K562 (cell line): ENCODE results near the gene FSTL4. TPM values are rescaled to one million over a fixed set of nuclear protein-coding genes. Genes with fewer than 3 reads are reported as not detected.

Source experiments
- ARID2 ChIP-seq: fragments of 450-650 bp; IDR thresholded peaks from 2 replicates; pipeline ENCODE4 v1.6.1; 2017; ENCODE audit warnings: antibody characterized with exemption, mild to moderate bottlenecking
- BCL6 ChIP-seq: fragments of 250-450 bp; sonication (Bioruptor Pico); IDR thresholded peaks from 2 replicates; pipeline ENCODE4 v1.4.0; 2020
- DDX20 ChIP-seq: fragments of 450-650 bp; IDR thresholded peaks from 2 replicates; pipeline ENCODE4 v1.6.1; 2016; ENCODE audit warnings: missing genetic modification characterization, low read depth, mild to moderate bottlenecking, missing compliant biosample characterization, moderate library complexity
- FUS ChIP-seq: fragments of 200-400 bp; formaldehyde crosslinking; optimal IDR thresholded peaks from 2 replicates; pipeline ENCODE3; 2017; ENCODE audit warnings: low read depth, low read length
- HDGF ChIP-seq: fragments of 450-650 bp; IDR thresholded peaks from 2 replicates; pipeline ENCODE4 v1.6.1; 2016
- NFYB ChIP-seq: IDR thresholded peaks from 2 replicates; pipeline ENCODE4 v1.6.1; 2011; ENCODE audit warnings: mild to moderate bottlenecking, moderate library complexity; ENCODE audit not compliant: insufficient read length; ENCODE audit errors: extremely low read depth
- REST ChIP-seq, 2 experiments: fragments of 450-650 bp; formaldehyde crosslinking in 1 of 2; IDR thresholded peaks; 2 replicates each; pipeline versions ENCODE4 v1.4.0 to v1.6.1; 2014 to 2020; ENCODE audit warnings: mild to moderate bottlenecking in 2 of 2, borderline replicate concordance in 1 of 2, low read depth in 1 of 2
- SP2 ChIP-seq: IDR thresholded peaks from 2 replicates; pipeline ENCODE4 v1.6.1; 2011; ENCODE audit warnings: mild to moderate bottlenecking, low read depth, low read length, moderate library complexity; ENCODE audit not compliant: poor library complexity, severe bottlenecking; ENCODE audit errors: extremely low read depth
- TEAD1 ChIP-seq, 2 experiments: fragments of 450-650 bp in 1 of 2; sonication (generic) in 1 of 2; formaldehyde crosslinking; IDR thresholded peaks; 2 replicates each; pipeline versions ENCODE4 v1.4.0 to v1.8.0; 2020 to 2022; ENCODE audit warnings: mild to moderate bottlenecking in 2 of 2, missing genetic modification reagents in 1 of 2
- XRCC5 ChIP-seq: fragments of 200-400 bp; formaldehyde crosslinking; IDR thresholded peaks from 2 replicates; pipeline ENCODE4 v1.6.1; 2017; ENCODE audit warnings: low read depth, mild to moderate bottlenecking, low read length
- ZNF785 ChIP-seq: fragments of 250-450 bp; sonication (Bioruptor Pico); IDR thresholded peaks from 2 replicates; pipeline ENCODE4 v1.4.0; 2020; ENCODE audit warnings: mild to moderate bottlenecking
- polyA plus RNA-seq, 8 experiments: library from polyadenylated mRNA; depleted of rRNA in 4 of 8; stranded (reverse) in 5 of 8; unstranded in 3 of 8; fragments of >200 nt; fragmentation: Nextera tagmentation in 2 of 8; fragmentation: Illumina TruSeq in 1 of 8; extraction: Ambion mirVana in 2 of 8; extraction: Trizol in 1 of 8; gene quantifications; 2 replicates each; pipeline versions ENCODE4 v1.2.1 to v1.2.3, GENCODE V29; 2011 to 2014; ENCODE audit warnings: inconsistent platforms in 1 of 8, missing spikeins in 1 of 8
- total RNA-seq, 7 experiments: library from RNA; depleted of rRNA in 6 of 7; stranded (reverse); fragments of >200 nt in 6 of 7; fragmentation: Illumina TruSeq in 2 of 7; extraction: Trizol in 2 of 7; gene quantifications; 2 replicates each; pipeline versions ENCODE4 v1.2.1 to v1.2.3, GENCODE V29; 2011 to 2021; ENCODE audit warnings: low replicate concordance in 1 of 7
- TF ChIP-seq, protein P1 (sequence below): sonication (generic); formaldehyde crosslinking; IDR thresholded peaks from 2 replicates; pipeline ENCODE4 v1.8.0; 2022; ENCODE audit warnings: mild to moderate bottlenecking, missing genetic modification reagents
- TF ChIP-seq, protein P2 (sequence below), 2 experiments: fragments of 450-650 bp; conservative IDR thresholded peaks; 2 replicates each; pipeline ENCODE4 v1.6.1; 2017; ENCODE audit warnings: mild to moderate bottlenecking in 2 of 2, moderate library complexity in 2 of 2

The FSTL4 gene
- total and polyA plus RNA-seq, 9 of the 15 experiments (the other 6 are each of a cell fraction or from before 2014, with no cell fraction given): 0.08 to 0.18 (median 0.10) TPM; not detected in 5

GRCh38 chr5:133423618-133424282, 188.6 kb downstream of the FSTL4 start (continued):
- peak; percentile 59 for TF ChIP-seq REST (IDR thresholded peaks at IDR 0.05; ENCODE audit: borderline replicate concordance)
- no peak for TF ChIP-seq REST (CRISPR knock-in tag; IDR thresholded peaks at IDR 0.05; ENCODE audit: low read depth)
- no peak for TF ChIP-seq ARID2
- no peak for TF ChIP-seq XRCC5
- TF ChIP-seq HDGF: no peak
- TF ChIP-seq TEAD1 (CRISPR knock-in tag; IDR thresholded peaks at IDR 0.05): peak in 1 of 2 experiments; percentile 41; a peak in 1 of 4 replicates
- TF ChIP-seq, protein P1, sequence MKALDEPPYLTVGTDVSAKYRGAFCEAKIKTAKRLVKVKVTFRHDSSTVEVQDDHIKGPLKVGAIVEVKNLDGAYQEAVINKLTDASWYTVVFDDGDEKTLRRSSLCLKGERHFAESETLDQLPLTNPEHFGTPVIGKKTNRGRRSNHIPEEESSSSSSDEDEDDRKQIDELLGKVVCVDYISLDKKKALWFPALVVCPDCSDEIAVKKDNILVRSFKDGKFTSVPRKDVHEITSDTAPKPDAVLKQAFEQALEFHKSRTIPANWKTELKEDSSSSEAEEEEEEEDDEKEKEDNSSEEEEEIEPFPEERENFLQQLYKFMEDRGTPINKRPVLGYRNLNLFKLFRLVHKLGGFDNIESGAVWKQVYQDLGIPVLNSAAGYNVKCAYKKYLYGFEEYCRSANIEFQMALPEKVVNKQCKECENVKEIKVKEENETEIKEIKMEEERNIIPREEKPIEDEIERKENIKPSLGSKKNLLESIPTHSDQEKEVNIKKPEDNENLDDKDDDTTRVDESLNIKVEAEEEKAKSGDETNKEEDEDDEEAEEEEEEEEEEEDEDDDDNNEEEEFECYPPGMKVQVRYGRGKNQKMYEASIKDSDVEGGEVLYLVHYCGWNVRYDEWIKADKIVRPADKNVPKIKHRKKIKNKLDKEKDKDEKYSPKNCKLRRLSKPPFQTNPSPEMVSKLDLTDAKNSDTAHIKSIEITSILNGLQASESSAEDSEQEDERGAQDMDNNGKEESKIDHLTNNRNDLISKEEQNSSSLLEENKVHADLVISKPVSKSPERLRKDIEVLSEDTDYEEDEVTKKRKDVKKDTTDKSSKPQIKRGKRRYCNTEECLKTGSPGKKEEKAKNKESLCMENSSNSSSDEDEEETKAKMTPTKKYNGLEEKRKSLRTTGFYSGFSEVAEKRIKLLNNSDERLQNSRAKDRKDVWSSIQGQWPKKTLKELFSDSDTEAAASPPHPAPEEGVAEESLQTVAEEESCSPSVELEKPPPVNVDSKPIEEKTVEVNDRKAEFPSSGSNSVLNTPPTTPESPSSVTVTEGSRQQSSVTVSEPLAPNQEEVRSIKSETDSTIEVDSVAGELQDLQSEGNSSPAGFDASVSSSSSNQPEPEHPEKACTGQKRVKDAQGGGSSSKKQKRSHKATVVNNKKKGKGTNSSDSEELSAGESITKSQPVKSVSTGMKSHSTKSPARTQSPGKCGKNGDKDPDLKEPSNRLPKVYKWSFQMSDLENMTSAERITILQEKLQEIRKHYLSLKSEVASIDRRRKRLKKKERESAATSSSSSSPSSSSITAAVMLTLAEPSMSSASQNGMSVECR (CRISPR knock-in tag): no peak
- no peak for TF ChIP-seq BCL6
- no peak for TF ChIP-seq SP2
- TF ChIP-seq DDX20 (tag): no peak
- no peak for TF ChIP-seq FUS
- TF ChIP-seq, protein P2, sequence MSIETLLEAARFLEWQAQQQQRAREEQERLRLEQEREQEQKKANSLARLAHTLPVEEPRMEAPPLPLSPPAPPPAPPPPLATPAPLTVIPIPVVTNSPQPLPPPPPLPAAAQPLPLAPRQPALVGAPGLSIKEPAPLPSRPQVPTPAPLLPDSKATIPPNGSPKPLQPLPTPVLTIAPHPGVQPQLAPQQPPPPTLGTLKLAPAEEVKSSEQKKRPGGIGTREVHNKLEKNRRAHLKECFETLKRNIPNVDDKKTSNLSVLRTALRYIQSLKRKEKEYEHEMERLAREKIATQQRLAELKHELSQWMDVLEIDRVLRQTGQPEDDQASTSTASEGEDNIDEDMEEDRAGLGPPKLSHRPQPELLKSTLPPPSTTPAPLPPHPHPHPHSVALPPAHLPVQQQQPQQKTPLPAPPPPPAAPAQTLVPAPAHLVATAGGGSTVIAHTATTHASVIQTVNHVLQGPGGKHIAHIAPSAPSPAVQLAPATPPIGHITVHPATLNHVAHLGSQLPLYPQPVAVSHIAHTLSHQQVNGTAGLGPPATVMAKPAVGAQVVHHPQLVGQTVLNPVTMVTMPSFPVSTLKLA (conservative IDR thresholded peaks at IDR 0.05): no peak
- no peak for TF ChIP-seq ZNF785 (CRISPR knock-in tag)
- TF ChIP-seq NFYB: no peak
